Stimulated activated CD8-positive, alpha-beta memory T cell treated with anti-CD3 and anti-CD28 coated beads, Interleukin-15, amount 100 ng/mL, for 48 hours (primary cell): ENCODE results near the gene NDUFB10.

Experiments used
- DNase-seq, 2 donors: peaks; one replicate each; pipeline ENCODE4 v3.0.0-alpha.2; 2020; ENCODE audit warnings: low read depth in 2 of 2

The NDUFB10 gene

DNA sequence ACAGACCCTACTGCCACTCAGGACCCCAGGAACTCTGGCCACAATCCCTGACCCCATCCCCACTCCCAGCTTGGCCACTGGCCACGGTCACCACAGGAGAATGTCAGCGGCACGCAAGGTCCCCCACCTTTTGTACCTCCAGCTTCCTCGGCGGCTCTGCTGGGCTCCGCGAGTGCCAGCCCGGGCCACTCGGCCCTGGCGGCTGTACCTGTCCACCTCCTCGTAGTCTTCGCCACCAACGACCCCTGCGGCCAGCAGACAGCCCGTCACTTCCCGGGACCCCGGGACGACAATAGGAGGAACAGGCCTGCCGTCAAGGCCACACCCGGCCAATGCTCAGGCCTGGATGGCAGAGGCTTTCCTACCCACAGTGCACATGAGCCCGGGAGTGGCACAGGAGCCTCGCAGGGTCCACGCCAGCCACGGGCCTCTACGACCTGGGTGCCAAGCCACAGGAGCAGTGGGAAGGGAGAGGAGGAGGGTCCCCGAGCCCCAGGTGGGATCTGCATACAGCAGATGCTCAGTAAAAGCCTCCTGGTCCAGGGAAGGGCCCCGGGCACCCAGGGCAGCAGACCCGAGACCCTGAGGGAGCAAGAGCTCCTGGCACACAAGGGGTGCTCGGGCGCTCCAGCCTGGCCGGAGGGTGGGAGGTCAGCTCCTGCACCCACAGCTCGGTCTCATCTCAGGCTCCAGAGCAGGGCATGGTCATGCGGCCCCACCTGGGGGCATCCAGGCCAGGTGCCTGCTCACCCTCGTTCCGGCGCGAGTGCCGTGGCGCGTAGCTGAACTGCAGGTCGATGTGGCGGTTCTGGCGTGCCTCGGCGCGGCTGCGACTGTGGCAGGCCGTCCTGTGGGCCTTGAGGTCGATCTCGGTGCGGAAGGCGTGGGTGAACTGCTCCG lies 42.4 kb downstream of the NDUFB10 start:
- no peak for DNase-seq

DNA sequence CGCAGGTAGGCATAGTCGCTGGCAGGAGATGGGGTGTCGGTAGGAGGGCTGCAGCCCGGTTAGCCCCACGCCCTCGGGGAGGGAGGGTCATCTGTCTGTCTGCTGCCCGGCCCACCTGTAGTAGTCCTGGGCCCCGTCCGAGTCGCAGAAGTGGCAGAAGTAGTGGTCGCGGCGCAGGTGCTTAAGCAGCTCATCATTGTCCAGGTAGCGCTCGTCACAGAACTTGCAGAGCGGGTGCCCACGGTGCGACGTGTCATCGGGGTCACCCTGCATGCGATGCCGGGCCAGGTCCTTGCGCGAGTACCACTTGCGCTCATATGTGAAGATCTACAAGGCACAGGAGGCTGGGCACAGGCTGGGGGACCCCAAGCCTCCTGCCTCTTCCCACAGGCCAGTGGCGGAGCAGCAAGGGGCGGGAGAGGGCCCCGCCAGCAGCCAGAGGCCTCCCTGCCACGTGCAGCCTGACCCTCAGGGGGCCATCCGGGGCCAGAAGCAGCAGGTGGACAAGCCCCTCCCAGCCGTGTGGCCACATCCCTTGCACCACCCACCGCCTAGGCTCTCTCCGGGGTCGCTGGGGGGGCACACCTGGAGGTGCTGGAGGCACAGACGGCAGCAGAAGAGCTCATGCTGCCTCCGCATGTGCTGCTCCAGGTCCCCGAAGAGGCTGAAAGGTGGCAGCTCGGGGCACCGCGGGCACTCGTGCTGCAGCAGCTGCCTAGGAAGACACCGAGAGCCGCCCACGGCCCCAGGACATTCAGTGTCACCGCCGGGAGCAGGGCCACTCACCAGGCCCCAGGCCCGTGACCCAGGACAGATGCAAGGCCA lies 43.3 kb downstream of the NDUFB10 start:
- DNase-seq: no peak

DNA sequence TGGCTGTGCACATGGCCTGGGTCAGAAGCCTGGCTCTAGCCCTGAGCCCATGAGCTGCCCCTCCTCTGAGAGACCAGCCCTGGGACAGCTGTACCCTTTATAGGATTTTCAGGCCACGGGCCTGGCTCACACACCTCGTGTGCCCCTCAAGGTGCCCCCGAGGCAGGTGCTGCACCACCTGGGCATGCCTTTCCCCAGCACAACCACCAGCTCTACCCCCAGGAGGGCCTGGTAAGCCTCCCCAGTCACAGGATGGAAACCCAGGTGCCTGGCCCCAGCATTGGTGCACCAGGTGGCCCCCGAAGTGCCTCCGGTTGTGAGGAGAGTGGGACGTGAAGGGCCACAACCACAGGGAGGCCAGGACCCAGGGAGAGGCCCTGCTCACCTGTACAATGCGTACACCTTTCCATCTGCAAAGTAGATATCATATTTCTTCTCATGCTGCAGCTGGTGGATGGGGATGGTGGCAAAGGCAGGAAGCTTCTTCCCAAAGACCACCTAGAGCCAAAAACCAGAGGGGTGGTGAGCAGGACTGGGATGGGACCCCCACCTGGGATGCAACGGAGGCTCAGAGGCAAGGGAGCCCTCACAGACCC lies 44.0 kb downstream of the NDUFB10 start:
- no peak for DNase-seq

DNA sequence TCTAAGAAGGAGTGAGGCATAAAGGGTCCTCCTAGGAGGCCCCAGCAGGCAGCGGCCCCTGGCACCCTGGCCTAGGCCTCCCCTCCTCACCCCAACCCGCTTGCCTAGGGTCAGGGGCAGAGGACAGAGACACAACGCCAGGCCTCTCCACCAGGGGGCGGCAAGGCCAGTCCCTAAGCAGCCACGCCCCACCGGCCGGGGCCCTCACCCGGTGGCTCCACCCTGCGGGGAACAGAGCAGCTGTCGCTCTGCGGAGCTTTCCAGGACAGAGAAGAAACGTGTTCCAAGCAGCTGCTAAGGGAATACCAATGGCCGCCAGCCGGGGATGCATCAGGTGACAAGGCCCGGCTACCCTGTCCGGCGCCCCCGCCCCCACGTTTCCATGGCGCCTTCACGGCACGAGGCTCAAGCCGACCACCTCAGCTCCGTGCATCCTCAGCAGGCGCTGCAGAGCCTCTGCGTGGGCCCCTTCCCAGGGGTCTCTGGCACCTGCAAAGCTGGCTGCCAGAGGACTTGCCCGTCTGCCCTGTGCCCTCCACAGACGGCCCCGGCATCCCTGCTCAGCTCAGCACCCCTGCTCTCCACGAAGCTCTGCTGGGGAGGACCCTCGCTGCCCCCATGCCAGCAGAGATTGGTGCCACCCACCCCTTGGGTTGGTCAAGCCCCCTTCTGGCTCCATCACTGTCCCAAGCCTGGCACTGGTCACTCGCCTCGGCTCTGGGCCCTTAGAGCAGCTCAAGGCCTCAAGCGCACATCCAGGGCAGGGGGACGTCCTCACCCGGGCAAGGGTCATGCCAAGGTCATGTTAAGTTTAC lies 44.7 kb downstream of the NDUFB10 start:
- peak; percentile 83 to 87 for DNase-seq

DNA sequence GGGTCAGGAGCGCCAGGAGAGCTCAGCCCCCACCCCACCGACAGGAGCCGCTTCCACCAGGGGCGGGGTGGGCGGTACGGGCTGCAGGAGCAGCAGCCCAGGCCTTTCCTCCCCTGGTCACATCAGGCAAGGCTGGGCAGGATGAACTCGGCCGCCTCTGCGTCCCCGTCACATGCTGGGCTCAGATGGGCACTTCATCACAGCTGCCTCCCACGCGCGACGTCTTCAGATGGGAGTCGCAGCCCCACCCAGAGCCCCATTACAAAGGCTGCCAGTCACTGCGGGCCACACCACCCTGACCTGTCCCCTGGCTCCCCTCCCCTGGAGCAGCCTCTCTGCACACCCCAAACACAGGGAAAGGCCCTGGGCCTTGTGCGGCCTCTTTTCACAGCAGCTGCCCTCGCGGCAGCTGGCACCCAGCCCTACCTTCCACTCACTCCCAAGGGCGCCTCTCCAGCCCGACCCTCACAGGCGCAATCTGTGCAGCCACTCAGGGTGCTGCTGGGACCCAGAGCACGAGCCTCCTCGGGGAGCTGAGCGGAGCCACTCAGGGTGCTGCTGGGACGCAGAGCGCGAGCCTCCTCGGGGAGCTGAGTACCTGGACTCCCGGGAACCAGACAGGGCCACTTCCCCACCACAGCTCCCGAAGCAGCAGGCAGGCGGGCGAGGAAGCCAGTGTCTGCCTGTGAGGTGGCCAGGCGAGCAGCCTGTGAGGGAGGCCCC lies 45.6 kb downstream of the NDUFB10 start:
- no peak for DNase-seq

DNA sequence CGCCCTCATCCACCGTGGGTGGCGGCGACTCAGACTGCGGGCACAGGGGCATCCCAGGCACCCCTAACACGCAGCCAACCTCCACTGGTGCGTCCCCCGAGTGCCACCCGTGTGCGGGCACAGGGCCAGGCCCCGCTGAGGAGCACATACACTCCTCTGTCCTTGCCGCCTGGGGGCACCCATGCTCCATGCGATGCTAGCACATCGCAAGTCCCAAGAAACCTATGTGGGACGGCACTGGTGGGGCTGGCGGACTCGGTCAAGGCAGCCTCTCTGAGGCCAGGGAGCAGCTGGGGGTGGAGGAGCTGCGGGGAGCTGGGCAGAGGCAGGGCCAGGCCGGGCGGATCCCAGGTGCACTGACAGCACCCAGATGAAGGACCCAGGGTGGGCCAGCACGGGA lies 46.3 kb downstream of the NDUFB10 start:
- no peak for DNase-seq

DNA sequence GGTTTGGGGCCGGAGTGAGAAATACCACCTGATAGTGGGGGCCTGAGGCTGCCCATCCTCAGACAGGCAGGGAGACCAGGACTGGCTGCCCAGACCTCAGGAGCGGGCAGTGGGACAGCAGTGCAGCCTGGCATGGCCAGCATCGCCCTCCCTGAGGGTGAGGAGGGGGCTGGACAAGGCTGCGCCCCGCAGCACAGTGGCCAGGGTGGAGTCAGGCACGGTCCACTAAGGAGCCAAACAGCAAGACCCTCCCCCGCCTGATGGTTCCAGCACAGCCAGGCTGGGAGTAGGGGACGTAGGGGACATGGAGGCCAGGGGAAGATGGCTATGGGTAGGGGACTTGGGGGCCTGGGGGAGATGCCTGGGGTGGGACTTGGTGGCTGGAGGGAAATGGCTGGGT lies 47.0 kb downstream of the NDUFB10 start:
- no peak for DNase-seq

DNA sequence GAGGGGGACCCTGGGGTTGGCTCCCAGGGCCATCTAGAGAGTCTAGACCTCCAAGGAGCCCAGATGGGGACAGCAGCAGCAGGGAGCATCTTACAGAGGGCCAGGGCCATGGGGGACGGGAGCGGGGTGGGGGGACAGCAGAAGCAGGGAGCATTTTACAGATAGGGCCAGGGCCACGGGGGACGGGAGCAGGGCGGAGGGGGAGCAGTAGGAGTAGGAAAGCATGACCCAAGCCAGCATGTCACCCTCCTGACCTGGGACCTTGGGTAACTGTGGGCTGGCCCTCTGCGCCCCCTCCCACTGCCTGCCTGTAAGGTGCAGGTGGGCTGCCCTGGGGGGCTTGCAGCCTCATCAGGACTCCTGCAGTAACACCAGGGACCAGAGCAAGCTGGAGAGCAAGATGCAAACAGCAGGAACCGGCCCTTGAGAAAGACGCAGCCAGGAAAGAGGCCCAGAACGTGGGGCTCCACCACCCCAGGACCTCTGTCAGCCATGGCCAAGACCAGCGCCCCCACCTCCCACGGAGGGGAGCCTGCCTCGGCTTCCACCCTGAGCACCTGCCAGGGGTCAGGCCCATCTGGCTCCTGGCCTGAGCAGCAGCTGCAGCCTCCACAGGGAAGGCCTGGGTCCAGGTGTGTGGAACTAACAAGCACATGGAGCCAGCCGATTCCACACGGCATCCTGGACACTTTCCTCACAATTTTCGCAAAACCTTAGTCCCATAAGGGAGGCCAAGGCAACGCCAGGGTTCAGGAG lies 47.9 kb downstream of the NDUFB10 start:
- no peak for DNase-seq

DNA sequence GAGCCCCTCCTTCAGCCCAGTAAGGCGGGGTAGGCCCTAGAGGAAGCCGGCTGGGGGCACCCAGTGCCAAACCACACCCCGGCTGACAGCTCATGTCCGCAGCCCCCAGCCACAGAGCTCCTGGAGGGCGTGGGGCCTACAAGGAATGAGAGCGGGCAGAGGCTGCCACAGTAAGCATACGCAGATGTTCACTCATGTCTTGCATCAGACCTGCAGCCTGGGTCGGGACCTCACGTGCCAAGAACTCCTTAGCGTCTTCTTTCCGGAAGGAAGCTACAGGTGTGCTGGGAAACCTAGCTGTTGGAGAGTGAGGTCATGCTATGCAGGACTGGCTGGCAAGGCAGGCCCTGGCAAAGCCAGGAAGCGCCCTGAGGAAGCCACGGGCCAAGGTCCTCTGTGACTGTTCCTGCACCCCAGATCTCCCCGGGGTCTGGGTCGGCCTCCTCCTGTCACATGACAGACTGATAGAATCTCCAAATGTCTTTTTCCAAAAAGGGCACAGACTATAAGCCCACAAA lies 48.7 kb downstream of the NDUFB10 start:
- peak in 1 of 2 donors; percentile 46 for DNase-seq

DNA sequence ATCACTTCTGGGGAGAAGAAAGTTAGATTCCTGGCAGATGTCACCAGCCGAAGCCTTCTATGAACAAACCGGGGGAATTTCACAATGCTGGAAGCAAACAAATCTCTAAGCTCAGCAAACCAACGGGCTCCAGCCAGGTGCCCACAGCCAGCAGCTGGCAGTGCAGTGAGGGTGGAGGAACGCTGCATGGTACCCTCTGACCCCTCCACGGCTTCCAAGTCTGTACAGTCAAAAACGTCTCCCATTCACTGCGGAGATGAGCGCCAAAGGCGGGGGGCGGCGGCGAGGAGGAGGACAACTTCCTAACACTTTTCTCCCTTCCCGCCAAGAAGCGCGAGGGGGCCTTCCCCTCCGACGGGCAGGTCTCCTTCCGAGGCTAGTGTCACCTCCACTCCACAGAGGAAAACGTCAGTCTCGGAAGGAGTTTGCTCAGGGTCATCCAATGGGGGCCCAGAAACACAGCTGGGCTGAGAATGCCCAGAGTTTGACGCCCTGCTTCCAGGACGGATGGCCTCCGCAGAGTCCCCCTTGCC lies 49.4 kb downstream of the NDUFB10 start:
- no peak for DNase-seq

DNA sequence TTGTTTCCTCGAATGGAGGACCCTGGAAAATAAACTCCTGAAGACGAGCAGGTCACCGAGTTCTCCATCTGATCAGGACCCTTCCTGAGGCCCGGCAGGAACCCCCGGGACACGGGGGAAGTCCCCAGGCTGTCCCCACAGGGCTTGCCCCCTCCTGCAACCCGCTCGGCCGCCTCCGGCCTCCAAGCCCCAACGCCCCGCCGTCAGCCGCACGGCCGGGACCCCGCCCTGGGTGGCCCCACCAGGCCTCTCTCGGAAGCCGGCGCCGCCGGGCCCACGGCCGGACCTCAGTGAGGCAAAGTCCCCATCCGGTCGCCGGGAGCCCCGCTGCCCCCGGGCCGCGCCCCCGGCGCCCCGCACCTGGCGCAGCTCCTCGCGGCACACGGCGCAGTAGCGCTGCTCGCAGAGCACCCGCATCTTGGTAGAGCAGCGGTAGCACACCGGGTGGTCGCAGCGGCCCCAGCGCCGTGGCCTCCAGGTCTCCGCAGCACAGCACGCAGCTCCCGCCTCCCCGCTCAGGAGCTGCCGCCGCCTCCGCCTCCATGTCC lies 49.9 kb downstream of the NDUFB10 start:
- DNase-seq: no peak

DNA sequence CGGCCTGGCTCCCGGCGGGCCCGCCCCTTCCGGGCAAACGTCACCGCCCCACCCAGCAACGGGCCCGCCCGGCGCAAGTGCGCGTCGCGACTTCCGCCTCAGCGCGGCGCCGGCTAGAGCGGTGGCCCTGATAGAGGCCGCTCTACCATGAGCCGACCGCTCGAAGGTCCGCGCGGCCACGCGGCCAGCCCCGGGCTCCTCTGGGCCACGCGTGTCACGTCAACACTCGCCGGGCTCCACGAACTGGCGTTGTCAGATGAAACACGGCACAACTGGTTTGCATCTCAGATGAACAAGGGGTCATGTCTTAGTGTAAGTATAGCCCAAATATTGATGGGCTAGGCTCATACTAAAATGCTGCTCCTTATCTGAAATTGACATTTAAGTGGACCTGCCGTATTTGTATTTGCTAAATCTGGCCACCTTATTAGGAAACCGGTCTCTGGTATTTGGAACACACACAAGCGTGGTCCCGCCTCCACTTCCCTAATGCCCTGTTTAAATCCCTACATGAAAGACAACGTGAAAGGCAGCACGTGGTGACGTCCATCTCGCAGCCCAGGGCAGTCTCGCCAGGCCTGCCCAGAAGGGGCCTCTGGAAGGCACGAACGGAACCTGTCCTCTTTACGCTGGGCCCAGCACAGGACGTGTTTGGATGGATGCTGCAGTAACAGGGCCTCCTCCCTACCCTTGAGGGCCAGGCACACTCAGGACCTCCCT lies 50.6 kb downstream of the NDUFB10 start, which contains the start of gene ZNF598:
Gene ZNF598 (minus strand): TSS at position 31 of the 720 bp plus-strand sequence.
- DNase-seq: peak; percentile 68 to 73
